A673 (cell line): ENCODE results near the gene MEGF6. TPM values are rescaled to one million over a fixed set of nuclear protein-coding genes. Genes with fewer than 3 reads are reported as not detected.

Experiments used
- BruUV-seq: library from RNA; stranded (reverse); fragments of 400-500 nt; replicated peaks from 2 replicates; lab custom pipeline; 2021; lab: Mats Ljungman, UMichigan
- CTCF ChIA-PET: fragments of 300-600 bp; sonication (Branson Sonifier 250); formaldehyde crosslinking; loops from one replicate; lab custom pipeline; 2022; ENCODE audit warnings: antibody characterized with exemption; lab: Charles Lee
- POLR2A ChIA-PET: fragments of 300-600 bp; sonication (Branson Sonifier 250); formaldehyde crosslinking; loops from one replicate; lab custom pipeline; 2022; ENCODE audit warnings: antibody characterized with exemption; ENCODE audit not compliant: low non-redundant PET; lab: Charles Lee
- DNase-seq: peaks from one replicate; pipeline ENCODE4 v3.0.0-alpha.2; 2015; ENCODE audit warnings: low spot score
- H3K27ac ChIP-seq: fragments of 200-600 bp; sonication (generic); 2 replicates; pipeline ENCODE4 v1.5.1; 2016; ENCODE audit warnings: mixed run types, low read depth, mild to moderate bottlenecking, mixed read lengths, antibody characterized with exemption, low read length; ENCODE audit not compliant: poor library complexity, severe bottlenecking
- H3K27me3 ChIP-seq: fragments of 200-600 bp; sonication (generic); replicated peaks from 2 replicates; pipeline ENCODE4 v1.6.1; 2017; ENCODE audit warnings: mixed run types, low read depth, mild to moderate bottlenecking, mixed read lengths, antibody characterized with exemption, low read length; ENCODE audit not compliant: insufficient read depth, poor library complexity
- H3K36me3 ChIP-seq: fragments of 200-600 bp; sonication (generic); 2 replicates; pipeline ENCODE4 v1.6.1; 2016; ENCODE audit warnings: mixed run types, mild to moderate bottlenecking, mixed read lengths, antibody characterized with exemption, low read length; ENCODE audit not compliant: insufficient read depth, poor library complexity, severe bottlenecking
- H3K4me1 ChIP-seq: fragments of 200-600 bp; sonication (generic); 2 replicates; pipeline ENCODE4 v1.6.1; 2017; ENCODE audit warnings: mixed run types, mild to moderate bottlenecking, mixed read lengths, antibody characterized with exemption, low read length; ENCODE audit not compliant: insufficient read depth, poor library complexity, severe bottlenecking
- H3K4me3 ChIP-seq: fragments of 200-600 bp; sonication (generic); 2 replicates; pipeline ENCODE4 v1.5.1; 2016; ENCODE audit warnings: low read depth, mixed run types, mild to moderate bottlenecking, mixed read lengths, low read length; ENCODE audit not compliant: poor library complexity, severe bottlenecking
- H3K9me3 ChIP-seq: fragments of 200-600 bp; sonication (generic); 2 replicates; pipeline ENCODE4 v1.6.1; 2016; ENCODE audit warnings: mixed run types, low read depth, mild to moderate bottlenecking, mixed read lengths, antibody characterized with exemption, low read length; ENCODE audit not compliant: poor library complexity, severe bottlenecking
- EZH2 ChIP-seq: fragments of 200-600 bp; sonication (generic); IDR thresholded peaks from 2 replicates; pipeline ENCODE4 v1.6.1; 2017; ENCODE audit warnings: borderline replicate concordance, low read depth, mild to moderate bottlenecking, mixed read lengths, antibody characterized with exemption, low read length; ENCODE audit not compliant: poor library complexity, severe bottlenecking
- intact Hi-C: fragments of 100-400 bp; cut with micrococcal nuclease; formaldehyde crosslinking; loops from one replicate; pipeline ENCODE4 v1.10.0; 2022; ENCODE audit not compliant: unreplicated experiment
- total RNA-seq: library from RNA; stranded (reverse); gene quantifications from 2 replicates; pipeline ENCODE4 v1.2.3, GENCODE V29; 2021
- TF ChIP-seq, protein P1 (sequence below): fragments of 300-800, 200-600 bp; sonication (generic); conservative IDR thresholded peaks from 2 replicates; pipeline ENCODE4 v1.5.1; 2017; ENCODE audit warnings: low read depth, mild to moderate bottlenecking, antibody characterized with exemption, low read length, moderate library complexity, mixed read lengths

MEGF6 gene
- total RNA-seq, 1 experiment from 2014 or later, result 2.8 TPM

- Histone ChIP-seq H3K27ac (no peak overlapping the region), H3K9me3 (no peaks in the 10 kb centered on the region), H3K4me1 (peaks cover 6% of the 10 kb centered on the region), H3K36me3 (no peaks in the 10 kb centered on the region), H3K4me3 (no peak overlapping the region), H3K27me3 (no peaks in the 10 kb centered on the region)
- TF ChIP-seq, protein P1, sequence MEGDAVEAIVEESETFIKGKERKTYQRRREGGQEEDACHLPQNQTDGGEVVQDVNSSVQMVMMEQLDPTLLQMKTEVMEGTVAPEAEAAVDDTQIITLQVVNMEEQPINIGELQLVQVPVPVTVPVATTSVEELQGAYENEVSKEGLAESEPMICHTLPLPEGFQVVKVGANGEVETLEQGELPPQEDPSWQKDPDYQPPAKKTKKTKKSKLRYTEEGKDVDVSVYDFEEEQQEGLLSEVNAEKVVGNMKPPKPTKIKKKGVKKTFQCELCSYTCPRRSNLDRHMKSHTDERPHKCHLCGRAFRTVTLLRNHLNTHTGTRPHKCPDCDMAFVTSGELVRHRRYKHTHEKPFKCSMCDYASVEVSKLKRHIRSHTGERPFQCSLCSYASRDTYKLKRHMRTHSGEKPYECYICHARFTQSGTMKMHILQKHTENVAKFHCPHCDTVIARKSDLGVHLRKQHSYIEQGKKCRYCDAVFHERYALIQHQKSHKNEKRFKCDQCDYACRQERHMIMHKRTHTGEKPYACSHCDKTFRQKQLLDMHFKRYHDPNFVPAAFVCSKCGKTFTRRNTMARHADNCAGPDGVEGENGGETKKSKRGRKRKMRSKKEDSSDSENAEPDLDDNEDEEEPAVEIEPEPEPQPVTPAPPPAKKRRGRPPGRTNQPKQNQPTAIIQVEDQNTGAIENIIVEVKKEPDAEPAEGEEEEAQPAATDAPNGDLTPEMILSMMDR, result no peak
- no peak for DNase-seq
- no TSS peak for BruUV-seq
- ChIA-PET POLR2A (no interaction called here), CTCF (no interaction called here)
- intact Hi-C loops, result no loop called here
Measured at GRCh38 chr1:3594706-3595377, 16.5 kb downstream of the MEGF6 start.

DNA sequence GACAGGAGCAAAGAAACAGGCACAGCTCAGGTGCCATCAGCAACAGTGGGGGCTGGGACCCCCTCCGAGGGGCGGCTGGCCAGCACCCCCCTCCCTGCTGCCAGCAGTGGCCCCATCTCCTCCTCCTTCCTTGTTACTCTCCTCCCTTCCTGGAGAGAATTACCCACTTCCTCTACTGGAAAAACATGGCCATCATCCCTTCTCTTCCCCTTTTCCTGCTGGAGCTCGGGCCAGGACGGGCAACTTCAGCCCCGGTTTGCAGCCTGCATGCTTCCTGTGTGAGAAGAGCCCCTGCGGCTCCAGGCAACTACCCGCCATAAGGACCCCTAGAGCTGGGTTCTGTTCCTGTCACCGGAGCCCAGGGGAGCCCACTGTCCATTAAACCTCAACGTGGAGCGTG, 17.6 kb downstream of the MEGF6 start:
- ChIA-PET CTCF (no interaction called here), POLR2A (no interaction called here)
- Histone ChIP-seq H3K36me3 (no peaks in the 10 kb centered on the region), H3K9me3 (no peaks in the 10 kb centered on the region), H3K4me1 (peaks cover 6% of the 10 kb centered on the region), H3K27ac (peak overlapping the region; percentile 44), H3K27me3 (no peaks in the 10 kb centered on the region), H3K4me3 (no peak overlapping the region)
- DNase-seq, result no peak
- intact Hi-C loops, result no loop called here
- no TSS peak for BruUV-seq
- no peak for TF ChIP-seq EZH2
- TF ChIP-seq, protein P1, result no peak

DNA sequence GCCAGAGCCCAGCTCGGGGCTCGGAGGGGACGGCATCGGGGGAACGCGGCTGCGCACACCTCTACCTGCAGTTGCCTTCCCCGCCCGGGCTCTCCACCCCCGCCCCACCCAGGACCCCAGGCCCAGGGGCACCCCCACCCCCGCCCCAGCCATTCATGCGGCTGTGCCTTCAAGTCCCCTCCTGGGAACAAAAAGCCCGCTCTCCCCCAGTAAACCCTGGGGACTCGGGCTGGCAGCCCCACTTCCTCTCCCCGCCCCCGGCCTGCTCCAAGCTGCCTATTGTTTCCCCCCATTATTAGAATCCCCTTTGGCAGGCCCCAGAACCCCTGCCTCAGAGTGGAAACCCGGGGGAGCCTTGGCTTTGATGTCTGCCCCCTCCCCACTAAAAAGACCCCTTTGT, 18.0 kb downstream of the MEGF6 start:
- Histone ChIP-seq H3K9me3 (no peaks in the 10 kb centered on the region), H3K36me3 (no peaks in the 10 kb centered on the region), H3K4me3 (no peak overlapping the region), H3K27ac (peak overlapping the region; percentile 44), H3K4me1 (peaks cover 6% of the 10 kb centered on the region), H3K27me3 (no peaks in the 10 kb centered on the region)
- TF ChIP-seq, protein P1, result no peak
- no peak for TF ChIP-seq EZH2
- CTCF ChIA-PET, result no interaction called here
- POLR2A ChIA-PET, result no interaction called here
- intact Hi-C loops, result no loop called here
- DNase-seq, result peak; percentile 30
- no TSS peak for BruUV-seq
